Measurements from ENCODE around the gene KHNYN. TPM values are rescaled to one million over a fixed set of nuclear protein-coding genes. Genes with fewer than 3 reads are reported as not detected.
"Not testable (repeated sequence)": the region's sequence is repeated elsewhere in the genome, so short reads cannot be mapped to it uniquely, and the experiment has no call there.

KHNYN gene
- total and polyA plus RNA-seq, 4 donors, result 19.4 to 38.3 (median 23.0) TPM

- Histone ChIP-seq H3K36me3 (ENCODE audit: control insufficient read depth, insufficient read depth, low read length) (no peaks in the 10 kb centered on the region), H3K9me3 (ENCODE audit: control insufficient read depth, insufficient read depth, low read length) (no peaks in the 10 kb centered on the region), H3K4me3 (ENCODE audit: low read depth, low read length) (no peak overlapping the region), H3K27me3 (ENCODE audit: control insufficient read depth, insufficient read depth, low read length) (no peaks in the 10 kb centered on the region), H3K27ac (ENCODE audit: low read depth, low read length) (no peak overlapping the region), H3K4me1 (ENCODE audit: control insufficient read depth, insufficient read depth, low read length) (no peaks in the 10 kb centered on the region)
- no peak for DNase-seq (ENCODE audit: low read depth in 4 of 6, low spot score in 6 of 6)
- WGBS (ENCODE audit: insufficient coverage), result 100% methylated on average over 2 of the region's 3 CpGs
Measured at GRCh38 chr14:24465368-24465767, 35.6 kb downstream of the KHNYN start.

GRCh38 chr14:24465805-24466204 lies 36.1 kb downstream of the KHNYN start:
- H3K9me3 ChIP-seq (ENCODE audit: control insufficient read depth, insufficient read depth, low read length), result no peaks in the 10 kb centered on the region
- DNase-seq (ENCODE audit: low read depth in 4 of 6, low spot score in 6 of 6), result no peak
- H3K4me1 ChIP-seq (ENCODE audit: control insufficient read depth, insufficient read depth, low read length), result no peaks in the 10 kb centered on the region
- whole genome bisulfite sequencing (ENCODE audit: insufficient coverage), result no CpG with 5 or more reads among the region's 3 CpGs
- H3K36me3 ChIP-seq (ENCODE audit: control insufficient read depth, insufficient read depth, low read length), result no peaks in the 10 kb centered on the region
- no peak overlapping the region for H3K4me3 ChIP-seq (ENCODE audit: low read depth, low read length)
- no peak overlapping the region for H3K27ac ChIP-seq (ENCODE audit: low read depth, low read length)
- H3K27me3 ChIP-seq (ENCODE audit: control insufficient read depth, insufficient read depth, low read length), result no peaks in the 10 kb centered on the region

GRCh38 chr14:24470450-24470849 lies 40.7 kb downstream of the KHNYN start:
- H3K9me3 ChIP-seq (ENCODE audit: control insufficient read depth, insufficient read depth, low read length); DNase-seq (ENCODE audit: low read depth in 4 of 6, low spot score in 6 of 6); H3K27ac ChIP-seq (ENCODE audit: low read depth, low read length); H3K27me3 ChIP-seq (ENCODE audit: control insufficient read depth, insufficient read depth, low read length); H3K4me3 ChIP-seq (ENCODE audit: low read depth, low read length); H3K36me3 ChIP-seq (ENCODE audit: control insufficient read depth, insufficient read depth, low read length); H3K4me1 ChIP-seq (ENCODE audit: control insufficient read depth, insufficient read depth, low read length): not testable (repeated sequence)
- WGBS (ENCODE audit: insufficient coverage), result no CpG with 5 or more reads among the region's 2 CpGs

GRCh38 chr14:24473211-24473610 lies 43.5 kb downstream of the KHNYN start:
- 60% methylated on average over 11 of the region's 12 CpGs for WGBS (ENCODE audit: insufficient coverage)
- Histone ChIP-seq H3K4me3 (ENCODE audit: low read depth, low read length) (no peak overlapping the region), H3K36me3 (ENCODE audit: control insufficient read depth, insufficient read depth, low read length) (no peaks in the 10 kb centered on the region), H3K27ac (ENCODE audit: low read depth, low read length) (no peak overlapping the region), H3K4me1 (ENCODE audit: control insufficient read depth, insufficient read depth, low read length) (no peaks in the 10 kb centered on the region), H3K9me3 (ENCODE audit: control insufficient read depth, insufficient read depth, low read length) (no peaks in the 10 kb centered on the region), H3K27me3 (ENCODE audit: control insufficient read depth, insufficient read depth, low read length) (no peaks in the 10 kb centered on the region)
- DNase-seq (ENCODE audit: low read depth in 4 of 6, low spot score in 6 of 6), result no peak

- Histone ChIP-seq H3K4me1 (ENCODE audit: control insufficient read depth, insufficient read depth, low read length) (no peaks in the 10 kb centered on the region), H3K27ac (ENCODE audit: low read depth, low read length) (no peak overlapping the region), H3K27me3 (ENCODE audit: control insufficient read depth, insufficient read depth, low read length) (no peaks in the 10 kb centered on the region), H3K4me3 (ENCODE audit: low read depth, low read length) (no peak overlapping the region), H3K9me3 (ENCODE audit: control insufficient read depth, insufficient read depth, low read length) (no peaks in the 10 kb centered on the region), H3K36me3 (ENCODE audit: control insufficient read depth, insufficient read depth, low read length) (no peaks in the 10 kb centered on the region)
- no peak for DNase-seq (ENCODE audit: low read depth in 4 of 6, low spot score in 6 of 6)
- no CpG with 5 or more reads among the region's 4 CpGs for WGBS (ENCODE audit: insufficient coverage)
Measured at GRCh38 chr14:24475261-24475660, 45.5 kb downstream of the KHNYN start.

- H3K9me3 ChIP-seq (ENCODE audit: control insufficient read depth, insufficient read depth, low read length); H3K36me3 ChIP-seq (ENCODE audit: control insufficient read depth, insufficient read depth, low read length); H3K4me1 ChIP-seq (ENCODE audit: control insufficient read depth, insufficient read depth, low read length); H3K4me3 ChIP-seq (ENCODE audit: low read depth, low read length); DNase-seq (ENCODE audit: low read depth in 4 of 6, low spot score in 6 of 6); H3K27ac ChIP-seq (ENCODE audit: low read depth, low read length); H3K27me3 ChIP-seq (ENCODE audit: control insufficient read depth, insufficient read depth, low read length): not testable (repeated sequence)
- WGBS (ENCODE audit: insufficient coverage), result 0% methylated on average over 1 of the region's 1 CpG
Measured at GRCh38 chr14:24479999-24480398, 50.2 kb downstream of the KHNYN start.

- Histone ChIP-seq H3K4me1 (ENCODE audit: control insufficient read depth, insufficient read depth, low read length) (peaks cover 3% of the 10 kb centered on the region), H3K9me3 (ENCODE audit: control insufficient read depth, insufficient read depth, low read length) (no peaks in the 10 kb centered on the region), H3K27me3 (ENCODE audit: control insufficient read depth, insufficient read depth, low read length) (no peaks in the 10 kb centered on the region), H3K4me3 (ENCODE audit: low read depth, low read length) (no peak overlapping the region), H3K36me3 (ENCODE audit: control insufficient read depth, insufficient read depth, low read length) (no peaks in the 10 kb centered on the region), H3K27ac (ENCODE audit: low read depth, low read length) (no peak overlapping the region)
- DNase-seq (ENCODE audit: low read depth in 4 of 6, low spot score in 6 of 6), result peak in 1 of 6 donors; percentile 37
- 41% methylated on average over 18 of the region's 23 CpGs for WGBS (ENCODE audit: insufficient coverage)
Measured at GRCh38 chr14:24481622-24482324, 52.0 kb downstream of the KHNYN start.

- H3K4me3 ChIP-seq (ENCODE audit: low read depth, low read length); H3K9me3 ChIP-seq (ENCODE audit: control insufficient read depth, insufficient read depth, low read length); H3K36me3 ChIP-seq (ENCODE audit: control insufficient read depth, insufficient read depth, low read length); DNase-seq (ENCODE audit: low read depth in 4 of 6, low spot score in 6 of 6); H3K4me1 ChIP-seq (ENCODE audit: control insufficient read depth, insufficient read depth, low read length); H3K27me3 ChIP-seq (ENCODE audit: control insufficient read depth, insufficient read depth, low read length); H3K27ac ChIP-seq (ENCODE audit: low read depth, low read length): not testable (repeated sequence)
- no CpG with 5 or more reads among the region's 2 CpGs for WGBS (ENCODE audit: insufficient coverage)
Measured at GRCh38 chr14:24482699-24483303, 53.0 kb downstream of the KHNYN start.

- Histone ChIP-seq H3K27me3 (ENCODE audit: control insufficient read depth, insufficient read depth, low read length) (no peaks in the 10 kb centered on the region), H3K36me3 (ENCODE audit: control insufficient read depth, insufficient read depth, low read length) (no peaks in the 10 kb centered on the region), H3K4me3 (ENCODE audit: low read depth, low read length) (no peak overlapping the region), H3K27ac (ENCODE audit: low read depth, low read length) (no peak overlapping the region), H3K9me3 (ENCODE audit: control insufficient read depth, insufficient read depth, low read length) (no peaks in the 10 kb centered on the region), H3K4me1 (ENCODE audit: control insufficient read depth, insufficient read depth, low read length) (peaks cover 3% of the 10 kb centered on the region)
- no peak for DNase-seq (ENCODE audit: low read depth in 4 of 6, low spot score in 6 of 6)
- WGBS (ENCODE audit: insufficient coverage), result 60% methylated on average over 1 of the region's 4 CpGs
Measured at GRCh38 chr14:24483604-24484252, 54.0 kb downstream of the KHNYN start.

All from spinal cord (tissue), 10 donors.